HCT116 (cell line): Measurements from ENCODE around the gene MRPL18. TPM values are rescaled to one million over a fixed set of nuclear protein-coding genes. Genes with fewer than 3 reads are reported as not detected.

ENCODE experiments used
- ATAC-seq: fragments of 200-7000 bp; cut with Tn5 transposase; 2 replicates; pipeline ENCODE4 v1.9.1; 2020; ENCODE audit warnings: mild to moderate bottlenecking, moderate library complexity
- BruUV-seq: library from RNA; stranded (reverse); fragments of 400-500 nt; replicated peaks from 2 replicates; lab custom pipeline; 2021; lab: Mats Ljungman, UMichigan
- CTCF ChIA-PET: fragments of 300-600 bp; sonication (Branson Sonifier 250); formaldehyde crosslinking; loops from one replicate; lab custom pipeline; 2021; ENCODE audit warnings: antibody characterized with exemption; lab: Charles Lee
- POLR2A ChIA-PET: fragments of 300-600, 350-600 bp; sonication (Branson Sonifier 250); formaldehyde crosslinking; loops from one replicate; lab custom pipeline; 2021; ENCODE audit warnings: antibody characterized with exemption; lab: Charles Lee
- RAD21 ChIA-PET, 2 experiments: fragments of 300-600 bp; sonication (Branson Sonifier 250); formaldehyde crosslinking; loops; one replicate each; lab custom pipeline; 2023; ENCODE audit warnings: low total read pairs in 2 of 2; ENCODE audit not compliant: uncharacterized antibody in 2 of 2, unreplicated experiment in 2 of 2, low non-redundant PET in 1 of 2; lab: Charles Lee
- DNase-seq: peaks from one replicate; pipeline ENCODE4 v3.0.0-alpha.2; 2010; ENCODE audit warnings: low read depth, low spot score
- H2AFZ ChIP-seq: fragments of 200-600 bp; shearing (Covaris generic), sonication (generic); 2 replicates; pipeline ENCODE4 v1.6.1; 2017; ENCODE audit warnings: low read depth, mixed run types, mixed read lengths, antibody characterized with exemption, low read length; ENCODE audit not compliant: poor library complexity, severe bottlenecking
- H3K27ac ChIP-seq: 2 replicates; pipeline ENCODE4 v1.5.1; 2012; ENCODE audit warnings: low read depth, low read length
- H3K27me3 ChIP-seq: fragments of 200-600 bp; sonication (generic); 2 replicates; pipeline ENCODE4 v1.6.1; 2016; ENCODE audit warnings: mixed run types, low read length, mixed read lengths; ENCODE audit not compliant: insufficient read depth
- H3K36me3 ChIP-seq, 2 experiments: fragments of 200-500 bp in 1 of 2; fragments of 200-600 bp in 1 of 2; sonication (Bioruptor generic) in 1 of 2; sonication (generic) in 1 of 2; 2 replicates each; pipeline versions ENCODE4 v1.5.1 to v1.6.1; 2014 to 2016; ENCODE audit warnings: low read length in 2 of 2, inconsistent platforms in 1 of 2, mixed read lengths in 1 of 2, mixed run types in 1 of 2; ENCODE audit not compliant: insufficient read depth in 2 of 2, control insufficient read depth in 1 of 2
- H3K4me1 ChIP-seq, 2 experiments: fragments of 200-600 bp in 1 of 2; sonication (generic) in 1 of 2; 2 replicates each; pipeline versions ENCODE4 v1.5.1 to v1.6.1; 2012 to 2017; ENCODE audit warnings: low read length in 2 of 2, inconsistent platforms in 1 of 2, mild to moderate bottlenecking in 1 of 2, mixed read lengths in 1 of 2, mixed run types in 1 of 2, moderate library complexity in 1 of 2; ENCODE audit not compliant: insufficient read depth in 2 of 2, control insufficient read depth in 1 of 2
- H3K4me2 ChIP-seq: fragments of 200-600 bp; sonication (generic); 2 replicates; pipeline ENCODE4 v1.6.1; 2017; ENCODE audit warnings: mixed run types, low read length, mixed read lengths
- H3K4me3 ChIP-seq, 2 experiments: fragments of 200-600 bp in 1 of 2; sonication (generic) in 1 of 2; replicated peaks in 1 of 2; 2 replicates each; pipeline ENCODE4 v1.5.1; 2011 to 2016; ENCODE audit warnings: low read length in 2 of 2, control low read depth in 1 of 2, low read depth in 1 of 2, mild to moderate bottlenecking in 1 of 2, mixed read lengths in 1 of 2, mixed run types in 1 of 2
- H3K79me2 ChIP-seq: fragments of 200-600 bp; sonication (generic); 2 replicates; pipeline ENCODE4 v1.6.1; 2017; ENCODE audit warnings: mild to moderate bottlenecking, mixed run types, low read length, moderate library complexity, mixed read lengths; ENCODE audit not compliant: insufficient read depth
- H3K9ac ChIP-seq: fragments of 200-600 bp; sonication (generic); 2 replicates; pipeline ENCODE4 v1.6.1; 2016; ENCODE audit warnings: low read length, mixed read lengths
- H3K9me2 ChIP-seq: fragments of 200-600 bp; sonication (generic), shearing (Covaris generic); 2 replicates; pipeline ENCODE4 v1.6.1; 2017; ENCODE audit warnings: mixed run types, mild to moderate bottlenecking, moderate library complexity; ENCODE audit not compliant: insufficient read depth
- H3K9me3 ChIP-seq, 2 experiments: fragments of 200-500 bp in 1 of 2; fragments of 200-600 bp in 1 of 2; sonication (Bioruptor generic) in 1 of 2; sonication (generic) in 1 of 2; 2 replicates each; pipeline ENCODE4 v1.6.1; 2014 to 2017; ENCODE audit warnings: low read length in 2 of 2, mixed read lengths in 2 of 2, inconsistent platforms in 1 of 2, low read depth in 1 of 2, mild to moderate bottlenecking in 1 of 2, mixed run types in 1 of 2, moderate library complexity in 1 of 2; ENCODE audit not compliant: control insufficient read depth in 1 of 2, insufficient read depth in 1 of 2
- H4K20me1 ChIP-seq: fragments of 200-600 bp; sonication (generic), shearing (Covaris generic); 2 replicates; pipeline ENCODE4 v1.6.1; 2017; ENCODE audit warnings: mixed run types, mild to moderate bottlenecking, moderate library complexity; ENCODE audit not compliant: insufficient read depth
- ATF3 ChIP-seq: IDR thresholded peaks from 2 replicates; pipeline ENCODE4 v1.6.1; 2012
- CBX3 ChIP-seq: IDR thresholded peaks from 2 replicates; pipeline ENCODE4 v1.6.1; 2012; ENCODE audit warnings: low read depth
- EZH2 ChIP-seq: fragments of 200-600 bp; sonication (generic); IDR thresholded peaks from 2 replicates; pipeline ENCODE4 v1.6.1; 2017; ENCODE audit warnings: antibody characterized with exemption, mixed run types
- POLR2A ChIP-seq: IDR thresholded peaks from 2 replicates; pipeline ENCODE4 v1.7.0; 2011; ENCODE audit warnings: borderline replicate concordance; ENCODE audit not compliant: insufficient read depth, insufficient read length; ENCODE audit errors: extremely low read depth
- RAD21 ChIP-seq: IDR thresholded peaks from 2 replicates; pipeline ENCODE4 v1.6.1; 2012; ENCODE audit warnings: low read depth, mild to moderate bottlenecking
- REST ChIP-seq: IDR thresholded peaks from 2 replicates; pipeline ENCODE4 v1.6.1; 2012; ENCODE audit warnings: low read depth
- TCF7L2 ChIP-seq: IDR thresholded peaks from 2 replicates; pipeline ENCODE4 v1.7.0; 2011; ENCODE audit warnings: borderline replicate concordance, inconsistent platforms; ENCODE audit not compliant: insufficient read depth, insufficient read length; ENCODE audit errors: extremely low read depth
- YY1 ChIP-seq: IDR thresholded peaks from 2 replicates; pipeline ENCODE4 v1.6.1; 2011; ENCODE audit warnings: low read length, low read depth, moderate library complexity, mild to moderate bottlenecking; ENCODE audit not compliant: insufficient replicate concordance; ENCODE audit errors: extremely low read depth
- ZFX ChIP-seq: fragments of 450-650 bp; IDR thresholded peaks from 2 replicates; pipeline ENCODE4 v1.6.1; 2017
- intact Hi-C: fragments of 100-400 bp; cut with micrococcal nuclease; formaldehyde crosslinking; loops from 2 replicates; pipeline ENCODE4 v1.10.0; 2022
- total RNA-seq: library from RNA; stranded (reverse); gene quantifications from one replicate; pipeline ENCODE4 v1.2.1, GENCODE V29; 2021; ENCODE audit not compliant: unreplicated experiment
- TF ChIP-seq, protein P1 (sequence below): IDR thresholded peaks from 2 replicates; pipeline ENCODE4 v1.6.1; 2012

The MRPL18 gene
- total RNA-seq, 1 experiment from 2014 or later: 106 TPM

GRCh38 chr6:159790149-159790955, at the start of gene MRPL18 (continued):
- TF ChIP-seq REST: no peak
- no peak for TF ChIP-seq TCF7L2
- TF ChIP-seq CBX3: no peak
- TF ChIP-seq, all 23 proteins: peak for 8

DNA sequence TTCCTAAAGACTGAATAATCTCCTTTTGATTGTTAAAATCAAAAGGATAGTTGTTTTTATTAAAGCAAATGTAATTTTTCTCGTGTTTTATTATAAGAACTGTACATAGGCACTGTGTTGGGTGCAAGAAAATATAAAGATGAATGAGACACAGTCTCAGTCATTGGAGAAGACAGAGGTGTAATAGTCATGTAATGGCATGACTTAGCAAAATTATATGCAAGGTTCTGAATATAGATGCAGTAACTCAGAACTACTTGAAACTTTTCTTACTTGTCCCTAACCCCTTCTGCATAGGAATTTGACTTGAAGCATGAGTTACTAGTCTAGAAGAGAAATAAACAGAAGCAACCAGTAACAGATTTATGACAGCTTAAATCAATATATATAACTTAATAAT, 48.1 kb upstream of the MRPL18 start:
- ATAC-seq (no peak), DNase-seq (no peak)
- ChIA-PET CTCF (no interaction called here), POLR2A (no interaction called here), RAD21 (no interaction called here)
- Histone ChIP-seq H3K4me3 (no peak overlapping the region), H3K79me2 (peaks cover 100% of the 10 kb centered on the region), H3K4me1 (no peaks in the 10 kb centered on the region), H3K27me3 (no peaks in the 10 kb centered on the region), H2AFZ (no peak overlapping the region), H3K9me2 (no peaks in the 10 kb centered on the region), H3K9me3 (no peaks in the 10 kb centered on the region), H4K20me1 (peaks cover 28% of the 10 kb centered on the region), H3K36me3 (peaks cover 68 to 69% of the 10 kb centered on the region in 2 experiments), H3K9ac (no peak overlapping the region), H3K27ac (no peak overlapping the region), H3K4me2 (no peak overlapping the region)
- intact Hi-C loops: no loop called here
- no TSS peak for BruUV-seq
- TF ChIP-seq RAD21: no peak
- TF ChIP-seq TCF7L2: no peak
- TF ChIP-seq ATF3: no peak
- TF ChIP-seq POLR2A: no peak
- no peak for TF ChIP-seq ZFX
- no peak for TF ChIP-seq YY1
- no peak for TF ChIP-seq EZH2
- TF ChIP-seq REST: no peak
- TF ChIP-seq, protein P1, sequence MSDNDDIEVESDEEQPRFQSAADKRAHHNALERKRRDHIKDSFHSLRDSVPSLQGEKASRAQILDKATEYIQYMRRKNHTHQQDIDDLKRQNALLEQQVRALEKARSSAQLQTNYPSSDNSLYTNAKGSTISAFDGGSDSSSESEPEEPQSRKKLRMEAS: no peak
